Measurements from ENCODE around the gene HTR3D.
"Not testable (repeated sequence)": the region's sequence is repeated elsewhere in the genome, so short reads cannot be mapped to it uniquely, and the experiment has no call there.

The HTR3D gene

DNA sequence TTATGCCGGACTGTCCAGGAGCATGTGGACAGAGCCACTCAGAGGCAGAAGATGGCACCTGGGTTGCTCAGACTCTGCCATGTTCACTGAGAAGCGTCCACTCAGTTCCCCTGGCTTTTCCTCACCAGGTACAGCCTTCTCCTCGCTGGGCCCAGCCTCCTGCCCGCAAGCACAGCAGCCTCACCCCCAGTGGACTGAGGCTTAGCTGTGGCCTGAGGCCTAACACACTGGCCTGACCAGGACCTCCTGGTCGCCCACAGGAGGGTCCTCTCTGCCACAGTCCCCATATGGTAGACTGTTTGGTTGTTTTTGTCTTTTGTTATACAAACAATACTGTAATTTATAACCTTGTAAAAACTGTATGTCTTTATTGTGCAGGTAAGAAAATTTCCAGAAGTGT is 36.8 kb downstream of the HTR3D start:
- no peaks in the 10 kb centered on the region for H3K4me1 Mint-ChIP-seq
- no peak overlapping the region for H3K27ac Mint-ChIP-seq
- H3K36me3 Mint-ChIP-seq, result peaks cover 4 to 7% of the 10 kb centered on the region in 2 donors
- H3K4me3 Mint-ChIP-seq, result no peak overlapping the region
- DNase-seq, result no peak
- H3K9me3 Mint-ChIP-seq, result peaks cover 7 to 14% of the 10 kb centered on the region in 2 donors
- H3K27me3 Mint-ChIP-seq, result peaks cover 10 to 38% of the 10 kb centered on the region in 2 donors
- ATAC-seq (replicated peaks), result no peak

DNA sequence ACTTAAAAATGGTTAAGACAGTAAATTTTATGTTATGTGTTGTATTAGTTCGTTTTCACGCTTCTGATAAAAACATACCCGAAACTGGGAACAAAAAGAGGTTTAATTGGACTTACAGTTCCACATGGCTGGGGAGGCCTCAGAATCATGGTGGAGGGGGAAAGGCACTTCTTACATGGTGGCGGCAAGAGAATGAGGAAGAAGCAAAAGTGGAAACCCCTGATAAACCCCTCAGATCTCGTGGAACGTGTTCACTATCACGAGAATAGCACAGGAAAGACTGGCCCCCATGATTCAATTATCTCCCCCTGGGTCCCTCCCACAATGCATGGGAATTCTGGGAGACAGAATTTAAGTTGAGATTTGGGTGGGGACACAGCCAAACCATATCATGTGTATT is 39.6 kb downstream of the HTR3D start:
- H3K4me3 Mint-ChIP-seq; ATAC-seq (replicated peaks); H3K4me1 Mint-ChIP-seq; H3K36me3 Mint-ChIP-seq; H3K27ac Mint-ChIP-seq; DNase-seq: not testable (repeated sequence)
- H3K27me3 Mint-ChIP-seq, result peaks cover 6 to 27% of the 10 kb centered on the region in 2 donors
- H3K9me3 Mint-ChIP-seq, result peaks cover 7 to 14% of the 10 kb centered on the region in 2 donors

DNA sequence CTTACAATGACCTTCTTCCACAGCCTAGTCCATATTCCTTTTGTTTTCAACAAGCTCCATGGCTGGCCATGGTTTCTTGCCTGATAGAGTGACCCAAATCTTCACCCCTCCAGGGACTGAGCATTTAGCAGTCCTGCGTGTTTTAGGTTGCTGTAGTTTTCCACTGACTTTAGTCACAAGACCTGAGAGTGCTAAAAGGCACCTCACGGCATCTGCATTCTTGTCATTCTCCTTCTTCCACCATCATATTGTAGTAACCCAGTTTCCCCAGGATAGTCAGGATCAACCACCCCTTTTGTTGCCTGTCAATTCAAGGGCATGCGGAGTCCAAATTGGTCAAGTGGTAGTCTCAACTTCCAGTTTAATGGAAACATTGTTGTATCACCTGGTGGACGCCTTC is 42.1 kb downstream of the HTR3D start:
- H3K9me3 Mint-ChIP-seq, result peaks cover 7 to 14% of the 10 kb centered on the region in 2 donors
- peaks cover 4 to 7% of the 10 kb centered on the region in 2 donors for H3K36me3 Mint-ChIP-seq
- H3K4me3 Mint-ChIP-seq, result no peak overlapping the region
- DNase-seq, result no peak
- H3K27ac Mint-ChIP-seq, result no peak overlapping the region
- ATAC-seq (replicated peaks), result no peak
- peaks cover 6 to 24% of the 10 kb centered on the region in 2 donors for H3K27me3 Mint-ChIP-seq
- no peaks in the 10 kb centered on the region for H3K4me1 Mint-ChIP-seq

DNA sequence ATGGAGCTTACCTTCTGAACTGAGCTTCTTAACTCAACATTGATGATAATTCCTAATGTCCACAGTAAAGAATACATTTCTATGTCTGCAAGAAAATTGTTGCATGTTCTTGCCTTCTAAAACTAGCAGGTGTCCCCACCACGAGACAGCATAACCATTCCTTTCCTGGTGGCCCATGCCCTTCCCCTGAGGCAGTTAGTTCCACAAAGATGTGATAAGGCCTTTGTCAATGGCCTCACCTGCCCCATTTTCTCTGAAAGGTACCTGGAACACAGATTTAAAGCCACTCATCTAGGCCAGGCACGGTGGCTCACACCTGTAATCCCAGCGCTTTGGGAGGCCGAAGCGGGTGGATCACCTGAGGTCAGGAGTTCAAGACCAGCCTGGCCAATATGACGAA is 44.4 kb downstream of the HTR3D start:
- no peak overlapping the region for H3K4me3 Mint-ChIP-seq
- peaks cover 3 to 4% of the 10 kb centered on the region in 2 donors for H3K9me3 Mint-ChIP-seq
- peaks cover 6 to 19% of the 10 kb centered on the region in 2 donors for H3K27me3 Mint-ChIP-seq
- no peak overlapping the region for H3K27ac Mint-ChIP-seq
- DNase-seq (no peak), ATAC-seq (replicated peaks) (no peak)
- H3K36me3 Mint-ChIP-seq, result peaks cover 2 to 3% of the 10 kb centered on the region in 2 donors
- no peaks in the 10 kb centered on the region for H3K4me1 Mint-ChIP-seq

DNA sequence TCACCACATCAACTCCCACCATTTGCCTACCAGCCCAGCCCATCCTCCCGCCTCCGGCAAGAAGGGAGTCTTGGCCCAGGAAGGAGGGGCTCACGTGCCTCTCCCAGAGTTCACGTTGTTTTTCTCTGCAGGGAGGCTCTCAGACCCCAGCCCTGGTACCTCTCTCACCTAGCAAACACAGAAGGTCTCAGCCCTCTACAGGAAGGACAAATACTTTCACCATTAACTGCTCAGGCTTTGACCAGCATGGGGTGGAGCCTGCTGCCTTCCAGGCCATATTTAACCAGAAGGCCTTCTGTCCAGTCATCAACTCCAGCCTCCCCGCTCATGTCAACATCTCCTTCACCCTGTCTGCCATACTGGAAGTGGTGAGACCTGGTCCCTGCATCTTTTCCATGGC is 46.3 kb downstream of the HTR3D start:
- peaks cover 6 to 16% of the 10 kb centered on the region in 2 donors for H3K27me3 Mint-ChIP-seq
- no peaks in the 10 kb centered on the region for H3K4me1 Mint-ChIP-seq
- H3K4me3 Mint-ChIP-seq, result no peak overlapping the region
- H3K36me3 Mint-ChIP-seq, result no peaks in the 10 kb centered on the region
- ATAC-seq (replicated peaks), result no peak
- DNase-seq, result no peak
- H3K9me3 Mint-ChIP-seq, result peaks cover 0 to 2% of the 10 kb centered on the region in 2 donors
- no peak overlapping the region for H3K27ac Mint-ChIP-seq

DNA sequence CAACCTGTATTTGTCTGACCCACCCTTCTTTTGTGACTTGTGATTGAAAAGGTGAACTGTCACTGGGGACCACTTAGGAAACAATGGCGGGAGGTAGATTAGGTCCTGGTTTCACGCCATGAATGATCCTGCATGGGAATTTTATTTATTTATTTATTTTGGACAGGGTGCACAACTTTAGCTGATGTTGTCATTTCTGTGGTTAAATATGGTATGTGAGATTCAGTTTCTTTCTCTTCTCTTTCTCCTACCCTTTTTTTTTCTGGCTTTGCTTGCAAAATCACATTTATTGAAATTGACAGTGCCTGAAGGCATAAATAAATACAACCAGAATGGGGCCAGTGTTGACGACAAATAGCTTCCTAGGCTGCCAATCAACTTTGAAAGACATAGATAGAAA is 47.3 kb downstream of the HTR3D start:
- H3K4me1 Mint-ChIP-seq, result no peaks in the 10 kb centered on the region
- no peak overlapping the region for H3K27ac Mint-ChIP-seq
- no peaks in the 10 kb centered on the region for H3K36me3 Mint-ChIP-seq
- no peak overlapping the region for H3K4me3 Mint-ChIP-seq
- H3K27me3 Mint-ChIP-seq, result peaks cover 9 to 16% of the 10 kb centered on the region in 2 donors
- H3K9me3 Mint-ChIP-seq, result peaks cover 0 to 2% of the 10 kb centered on the region in 2 donors
- no peak for DNase-seq
- no peak for ATAC-seq (replicated peaks)

DNA sequence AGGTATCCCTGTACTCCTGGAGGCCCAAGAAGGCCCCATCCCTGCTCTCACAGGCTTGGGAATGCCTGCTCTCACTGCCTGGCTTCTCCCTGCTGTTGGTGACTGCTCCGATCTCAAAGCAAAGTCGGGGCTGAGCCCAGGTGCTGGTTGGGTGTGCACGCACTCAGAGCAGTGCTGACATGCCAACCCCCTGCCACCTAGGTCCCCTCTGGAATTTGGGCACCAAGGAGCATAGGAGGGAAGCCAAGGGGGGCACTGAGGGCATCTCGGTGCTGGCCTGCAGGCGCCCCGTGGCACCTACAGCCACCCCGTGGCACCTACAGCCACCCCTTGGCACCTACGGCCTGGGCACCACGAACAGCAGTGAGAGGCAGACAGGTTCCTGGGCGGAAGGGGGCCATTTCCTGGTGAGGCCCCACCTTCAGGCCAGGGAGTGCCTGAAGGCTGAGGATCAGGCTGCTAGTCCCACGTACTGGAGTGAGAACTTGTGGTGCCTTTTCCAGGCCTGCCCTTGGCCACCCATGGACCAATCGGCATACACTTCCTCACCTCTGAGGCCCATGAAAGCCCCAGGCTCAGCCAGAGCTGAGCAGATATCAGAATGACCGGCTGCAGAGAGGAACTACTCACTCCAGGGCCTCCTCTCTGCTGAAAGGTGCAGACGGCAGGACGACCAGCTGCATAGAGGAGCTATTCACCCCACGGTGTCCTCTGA is 49.7 kb downstream of the HTR3D start:
- ATAC-seq (replicated peaks), result no peak
- peaks cover 9 to 16% of the 10 kb centered on the region in 2 donors for H3K27me3 Mint-ChIP-seq
- no peak overlapping the region for H3K27ac Mint-ChIP-seq
- H3K36me3 Mint-ChIP-seq, result peaks cover 0 to 4% of the 10 kb centered on the region in 2 donors
- no peak for DNase-seq
- peaks cover 4 to 5% of the 10 kb centered on the region in 2 donors for H3K9me3 Mint-ChIP-seq
- H3K4me1 Mint-ChIP-seq, result peaks cover 0 to 4% of the 10 kb centered on the region in 2 donors
- H3K4me3 Mint-ChIP-seq, result no peak overlapping the region

DNA sequence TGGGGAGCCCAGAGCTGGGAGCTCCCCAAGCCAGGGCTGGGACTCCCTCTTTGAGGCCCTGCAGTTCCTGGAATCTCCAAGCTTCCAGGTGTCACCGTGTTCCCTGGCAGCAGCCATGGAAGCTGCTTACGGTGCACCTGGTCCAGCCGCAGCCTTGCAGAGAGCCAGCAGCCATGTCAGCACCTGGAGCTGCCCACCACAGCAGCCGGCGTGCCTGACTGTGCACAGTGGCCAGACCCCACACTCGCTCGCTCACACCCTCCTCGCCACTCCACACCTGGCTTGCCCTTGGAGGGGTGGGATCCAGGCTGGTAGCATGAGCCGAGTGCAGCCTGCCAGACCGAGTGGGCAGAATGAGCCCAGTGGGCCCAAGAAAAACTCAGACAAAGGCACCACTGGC is 50.5 kb downstream of the HTR3D start:
- no peak overlapping the region for H3K4me3 Mint-ChIP-seq
- peaks cover 4 to 5% of the 10 kb centered on the region in 2 donors for H3K9me3 Mint-ChIP-seq
- DNase-seq (no peak), ATAC-seq (replicated peaks) (no peak)
- peaks cover 0 to 4% of the 10 kb centered on the region in 2 donors for H3K4me1 Mint-ChIP-seq
- no peak overlapping the region for H3K27ac Mint-ChIP-seq
- H3K36me3 Mint-ChIP-seq, result peaks cover 0 to 4% of the 10 kb centered on the region in 2 donors
- peaks cover 9% of the 10 kb centered on the region in 2 donors for H3K27me3 Mint-ChIP-seq

DNA sequence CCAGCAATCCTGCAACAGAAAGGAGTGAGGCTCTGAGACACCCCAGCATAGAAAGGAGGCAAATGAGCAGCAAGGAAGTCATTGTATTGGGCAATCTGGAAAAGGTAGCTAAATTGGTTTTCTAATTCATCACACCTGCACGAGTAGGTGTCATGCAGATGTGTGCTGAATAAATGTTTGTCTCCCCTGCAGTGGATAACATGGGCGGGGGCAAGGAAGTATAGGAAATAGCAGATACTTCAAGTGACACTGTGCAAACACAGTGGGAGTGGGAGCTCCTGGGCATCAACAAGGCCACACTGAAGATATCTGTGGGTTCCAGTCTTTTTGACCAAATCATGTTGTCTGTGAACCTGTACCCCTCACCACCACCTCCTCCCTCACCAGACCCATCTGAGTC is 50.9 kb downstream of the HTR3D start:
- no peak for ATAC-seq (replicated peaks)
- peaks cover 7% of the 10 kb centered on the region in 2 donors for H3K27me3 Mint-ChIP-seq
- peaks cover 0 to 4% of the 10 kb centered on the region in 2 donors for H3K4me1 Mint-ChIP-seq
- peaks cover 0 to 4% of the 10 kb centered on the region in 2 donors for H3K36me3 Mint-ChIP-seq
- no peak for DNase-seq
- no peak overlapping the region for H3K4me3 Mint-ChIP-seq
- H3K27ac Mint-ChIP-seq, result no peak overlapping the region
- peaks cover 4 to 5% of the 10 kb centered on the region in 2 donors for H3K9me3 Mint-ChIP-seq

DNA sequence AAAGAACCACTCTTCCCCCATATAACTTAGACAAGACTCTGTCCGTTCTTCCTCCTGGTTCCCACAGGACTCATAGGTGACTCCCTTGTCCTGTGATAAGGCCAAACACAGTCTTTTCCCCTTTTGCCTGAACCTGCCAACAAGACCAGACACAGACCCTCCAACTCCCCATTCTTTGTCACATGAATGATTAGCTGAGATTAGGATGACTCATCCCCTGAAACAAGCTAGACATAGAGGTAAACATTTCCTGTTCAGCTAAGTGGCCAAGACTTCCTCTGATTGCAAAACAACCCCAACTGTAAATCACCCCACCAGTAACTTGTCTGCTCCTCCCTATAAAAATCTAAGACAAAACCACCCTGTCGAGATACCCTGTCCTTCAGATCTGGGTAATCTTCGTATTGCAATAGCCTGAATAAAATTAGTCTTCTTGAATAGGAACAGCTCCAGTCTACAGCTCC is 53.9 kb downstream of the HTR3D start:
- Mint-ChIP-seq H3K4me3 (no peak overlapping the region), H3K27ac (no peak overlapping the region), H3K36me3 (peaks cover 0 to 4% of the 10 kb centered on the region in 2 donors), H3K9me3 (peaks cover 2 to 5% of the 10 kb centered on the region in 2 donors), H3K4me1 (peaks cover 0 to 4% of the 10 kb centered on the region in 2 donors), H3K27me3 (peaks cover under 1 to 3% of the 10 kb centered on the region in 2 donors)
- no peak for DNase-seq
- no peak for ATAC-seq (replicated peaks)

Measured in stimulated activated naive B cell treated with anti-CD40 and anti-IgM and Interleukin-4, amounts not matched to agents 10 μg/mL and 1 μg/mL and 100 μg/mL, for 72 hours (primary cell).